Right lobe of liver (tissue), 6 donors: ENCODE results near the gene WDR75. TPM values are rescaled to one million over a fixed set of nuclear protein-coding genes. Genes with fewer than 3 reads are reported as not detected.

Source experiments
- ATAC-seq, 4 donors: fragments of 200-7000 bp; cut with Tn5 transposase; one replicate each; pipeline ENCODE4 v1.9.1; 2020; ENCODE audit warnings: mild to moderate bottlenecking in 4 of 4, moderate library complexity in 4 of 4
- DNase-seq, 3 donors: peaks; one replicate each; pipeline ENCODE4 v3.0.0-alpha.2; 2020
- H3K27ac ChIP-seq, 3 donors: fragments of 200-600 bp; one replicate each; pipeline ENCODE4 v1.8.0; 2022
- H3K27me3 ChIP-seq, 2 donors: fragments of 200-600 bp; one replicate each; pipeline ENCODE4 v1.8.0; 2022
- H3K36me3 ChIP-seq, 4 donors: fragments of 200-600 bp; sonication (generic) in 1 of 4; one replicate each; pipeline versions ENCODE4 v1.5.1 to v1.8.0; 2017 to 2022; ENCODE audit warnings: control low read depth in 1 of 4
- H3K4me1 ChIP-seq, 4 donors: fragments of 200-600 bp; sonication (generic) in 1 of 4; one replicate each; pipeline versions ENCODE4 v1.5.1 to v1.8.0; 2017 to 2022; ENCODE audit warnings: control low read depth in 1 of 4
- H3K4me3 ChIP-seq, 3 donors: fragments of 200-600 bp; one replicate each; pipeline ENCODE4 v1.8.0; 2022
- H3K9me3 ChIP-seq, 4 donors: fragments of 200-600 bp; sonication (generic) in 1 of 4; one replicate each; pipeline versions ENCODE4 v1.5.1 to v1.8.0; 2017 to 2022; ENCODE audit warnings: control low read depth in 1 of 4
- POLR2A ChIP-seq: fragments of 450-650 bp; IDR thresholded peaks from one replicate; pipeline ENCODE4 v1.6.1; 2017; ENCODE audit warnings: antibody characterized with exemption, mild to moderate bottlenecking
- WGBS: methylation state at CpG from one replicate; pipeline ENCODE4 v1.1.6; 2018; ENCODE audit warnings: low coverage, low lambda C conversion rate; ENCODE audit not compliant: insufficient coverage; ENCODE audit errors: missing lambda C conversion rate; 5-methylcytosine and 5-hydroxymethylcytosine counted together
- intact Hi-C, 2 donors: fragments of 100-400 bp; cut with DNase I; formaldehyde crosslinking; loops; one replicate each; pipeline versions ENCODE4 v1.11.2 to v1.14.1; 2022
- total RNA-seq, 6 experiments: library from RNA; depleted of rRNA in 2 of 6; stranded (reverse); fragments of >200 nt in 2 of 6; fragmentation: NEBNext Ultra II Directional in 3 of 6; extraction: Animal tissue kit (Norgen Biotek cat#: 25700) in 3 of 6; gene quantifications; one replicate each; pipeline versions ENCODE4 v1.1.0 to v1.2.4, GENCODE V29; 2016 to 2023
- TF ChIP-seq, protein P1 (sequence below), 4 donors: fragments of 200-600 bp in 3 of 4; fragments of 450-650 bp in 1 of 4; IDR thresholded peaks; one replicate each; pipeline versions ENCODE4 v1.5.1 to v1.8.0; 2016 to 2022; ENCODE audit warnings: antibody characterized with exemption in 4 of 4, mild to moderate bottlenecking in 2 of 4
- donor health status: DM: no; HTN: yes; CAD: no.
- donor health status: DM: no; HTN: no; CAD: no.
- donor health status: DM: no; HTN: no; CAD: no.
- donor health status: DM: no; HTN: yes; CAD: no.
- donor health status: DM: no; HTN: yes; CAD: no.

Gene WDR75
- total RNA-seq, 6 experiments from 2014 or later: 7.5 to 19.5 (median 11.8) TPM

GRCh38 chr2:189409647-189410046 lies 31.6 kb upstream of the WDR75 start:
- Histone ChIP-seq H3K27me3 (no peaks in the 10 kb centered on the region), H3K27ac (no peak overlapping the region), H3K9me3 (no peaks in the 10 kb centered on the region), H3K36me3 (no peaks in the 10 kb centered on the region), H3K4me1 (no peaks in the 10 kb centered on the region), H3K4me3 (no peak overlapping the region)
- DNase-seq: no peak
- no peak for ATAC-seq
- 61% methylated on average over 1 of the region's 1 CpG for WGBS
- intact Hi-C loops: no loop called here
- TF ChIP-seq, protein P1, sequence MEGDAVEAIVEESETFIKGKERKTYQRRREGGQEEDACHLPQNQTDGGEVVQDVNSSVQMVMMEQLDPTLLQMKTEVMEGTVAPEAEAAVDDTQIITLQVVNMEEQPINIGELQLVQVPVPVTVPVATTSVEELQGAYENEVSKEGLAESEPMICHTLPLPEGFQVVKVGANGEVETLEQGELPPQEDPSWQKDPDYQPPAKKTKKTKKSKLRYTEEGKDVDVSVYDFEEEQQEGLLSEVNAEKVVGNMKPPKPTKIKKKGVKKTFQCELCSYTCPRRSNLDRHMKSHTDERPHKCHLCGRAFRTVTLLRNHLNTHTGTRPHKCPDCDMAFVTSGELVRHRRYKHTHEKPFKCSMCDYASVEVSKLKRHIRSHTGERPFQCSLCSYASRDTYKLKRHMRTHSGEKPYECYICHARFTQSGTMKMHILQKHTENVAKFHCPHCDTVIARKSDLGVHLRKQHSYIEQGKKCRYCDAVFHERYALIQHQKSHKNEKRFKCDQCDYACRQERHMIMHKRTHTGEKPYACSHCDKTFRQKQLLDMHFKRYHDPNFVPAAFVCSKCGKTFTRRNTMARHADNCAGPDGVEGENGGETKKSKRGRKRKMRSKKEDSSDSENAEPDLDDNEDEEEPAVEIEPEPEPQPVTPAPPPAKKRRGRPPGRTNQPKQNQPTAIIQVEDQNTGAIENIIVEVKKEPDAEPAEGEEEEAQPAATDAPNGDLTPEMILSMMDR (IDR thresholded peaks at IDR 0.05): no peak
- no peak for TF ChIP-seq POLR2A

DNA sequence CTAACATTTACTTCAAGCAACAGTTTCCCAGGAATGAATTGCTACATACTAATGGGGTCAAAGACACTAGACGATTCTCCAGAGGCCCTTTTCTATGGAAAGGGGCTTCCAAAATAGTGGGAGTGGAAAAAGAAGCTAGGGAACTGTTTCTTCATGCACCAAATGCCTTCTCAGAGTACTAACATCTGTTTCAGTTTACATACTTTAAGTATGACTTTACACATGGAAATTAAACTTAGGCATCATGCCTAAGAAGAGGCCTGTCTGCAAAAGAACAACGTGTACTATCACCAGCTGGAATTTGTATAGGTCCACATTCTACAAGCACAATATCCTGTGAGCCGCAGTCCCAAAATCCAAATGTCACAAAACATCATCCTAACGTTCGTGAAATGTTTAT lies 29.4 kb upstream of the WDR75 start:
- no peaks in the 10 kb centered on the region for H3K36me3 ChIP-seq
- no peak for ATAC-seq
- no peak for TF ChIP-seq POLR2A
- TF ChIP-seq, protein P1 (IDR thresholded peaks at IDR 0.05): no peak
- no peaks in the 10 kb centered on the region for H3K4me1 ChIP-seq
- WGBS: 32% methylated on average over 5 of the region's 5 CpGs
- no peak overlapping the region for H3K4me3 ChIP-seq
- intact Hi-C loops: no loop called here
- no peaks in the 10 kb centered on the region for H3K27me3 ChIP-seq
- H3K9me3 ChIP-seq: no peaks in the 10 kb centered on the region
- no peak for DNase-seq
- no peak overlapping the region for H3K27ac ChIP-seq

DNA sequence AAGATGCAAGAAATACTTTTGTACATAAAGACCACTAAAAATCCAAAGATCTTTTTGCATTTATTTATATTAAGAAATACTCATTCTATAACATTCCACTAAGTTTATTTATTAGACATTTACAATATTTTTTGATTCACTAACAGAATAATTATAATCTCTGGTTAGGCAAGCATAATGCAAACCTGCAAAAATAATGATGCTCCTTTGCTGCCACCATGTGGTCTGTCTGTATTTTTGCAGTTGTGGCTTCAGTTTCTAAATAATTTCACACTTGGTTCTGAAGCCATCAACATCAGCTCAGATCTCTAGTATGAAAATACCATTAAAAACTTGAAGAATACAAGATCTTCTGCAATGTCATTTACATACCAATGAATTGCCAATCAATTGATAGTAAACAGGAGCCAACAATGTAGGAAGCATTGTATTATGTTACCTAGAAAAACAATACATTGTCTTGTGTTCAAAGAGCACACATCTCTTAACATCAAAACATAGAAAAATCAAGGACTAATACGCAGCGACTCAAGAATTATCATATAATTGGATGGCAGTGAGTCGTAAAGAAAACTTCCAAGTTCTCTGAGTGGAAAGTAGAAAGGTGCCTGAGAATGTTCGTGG lies 28.8 kb upstream of the WDR75 start:
- TF ChIP-seq, protein P1 (IDR thresholded peaks at IDR 0.05): peak; percentile 69 to 86 (median 78)
- TF ChIP-seq POLR2A: no peak
- intact Hi-C loops: no loop called here
- DNase-seq (no peak), ATAC-seq (peak; percentile 72 to 83 (median 80))
- Histone ChIP-seq H3K4me1 (no peaks in the 10 kb centered on the region), H3K4me3 (no peak overlapping the region), H3K9me3 (no peaks in the 10 kb centered on the region), H3K27ac (no peak overlapping the region), H3K27me3 (no peaks in the 10 kb centered on the region), H3K36me3 (no peaks in the 10 kb centered on the region)
- WGBS: 27% methylated on average over 4 of the region's 4 CpGs

- intact Hi-C loops: no loop called here
- Histone ChIP-seq H3K9me3 (no peaks in the 10 kb centered on the region), H3K27me3 (no peaks in the 10 kb centered on the region), H3K4me3 (no peak overlapping the region), H3K4me1 (no peaks in the 10 kb centered on the region), H3K36me3 (no peaks in the 10 kb centered on the region), H3K27ac (no peak overlapping the region)
- no peak for DNase-seq
- no peak for ATAC-seq
- 66% methylated on average over 4 of the region's 4 CpGs for WGBS
- TF ChIP-seq, protein P1 (IDR thresholded peaks at IDR 0.05): no peak
- TF ChIP-seq POLR2A: no peak
These were observed 28.0 kb upstream of the WDR75 start for GRCh38 chr2:189413249-189413648.
